Gastroesophageal sphincter (tissue), 3 donors: ENCODE measurements around the gene PIAS2.

Experiments used
- CTCF ChIP-seq, 4 experiments: fragments of 200-600 bp in 2 of 4; fragments of 450-650 bp in 2 of 4; sonication (generic) in 1 of 4; IDR thresholded peaks; one replicate each; pipeline ENCODE4 v1.5.1; 2017 to 2019; ENCODE audit warnings: antibody characterized with exemption in 4 of 4, mild to moderate bottlenecking in 2 of 4, moderate library complexity in 2 of 4
- EP300 ChIP-seq: sonication (generic); formaldehyde crosslinking; IDR thresholded peaks from one replicate; pipeline ENCODE4 v1.6.1; 2017; ENCODE audit warnings: antibody characterized with exemption, mild to moderate bottlenecking
- POLR2A ChIP-seq, 2 donors: fragments of 450-650 bp; IDR thresholded peaks; one replicate each; pipeline ENCODE4 v1.6.1; 2017; ENCODE audit warnings: antibody characterized with exemption in 2 of 2, mild to moderate bottlenecking in 2 of 2, moderate library complexity in 1 of 2
- POLR2AphosphoS5 ChIP-seq: sonication (generic); formaldehyde crosslinking; IDR thresholded peaks from one replicate; pipeline ENCODE4 v1.6.1; 2017; ENCODE audit warnings: antibody characterized with exemption

DNA sequence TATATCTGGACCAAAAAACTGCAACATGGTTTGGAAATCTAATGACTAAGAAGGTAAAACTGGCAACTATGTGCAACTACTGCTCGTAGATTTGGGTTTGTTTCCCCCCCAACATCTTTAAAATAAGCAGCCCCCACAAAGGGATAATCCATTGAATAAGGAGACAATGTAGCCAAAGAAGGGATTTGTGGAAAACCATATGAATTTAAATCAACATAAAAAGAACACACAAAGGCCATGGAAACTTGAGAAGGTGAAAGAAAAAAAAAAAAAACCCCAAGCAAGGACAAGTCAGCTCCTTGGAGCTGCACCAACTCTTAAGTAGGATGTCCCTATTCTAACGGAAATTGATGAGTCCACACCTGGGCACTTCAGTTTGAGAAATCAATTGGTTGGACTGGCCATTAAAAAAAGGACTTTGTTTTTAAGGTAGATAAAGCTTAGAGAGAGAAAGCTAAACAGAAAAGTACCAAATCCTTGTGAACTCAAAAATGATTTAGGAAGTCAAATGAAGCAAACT lies 106.8 kb downstream of the PIAS2 start:
- TF ChIP-seq CTCF (IDR thresholded peaks at IDR 0.05) (no peak), POLR2AphosphoS5 (no peak), POLR2A (IDR thresholded peaks at IDR 0.05) (no peak), EP300 (no peak)
